GM18858 (cell line): ENCODE measurements around the gene OSBPL3.

Experiments
- ATAC-seq: cut with Tn5 transposase; IDR thresholded peaks from one replicate; pipeline ENCODE4 v1.9.1; 2021; ENCODE audit not compliant: unreplicated experiment

OSBPL3 gene

GRCh38 chr7:24980534-24981170 lies 674 bp upstream of the OSBPL3 start:
- no peak for ATAC-seq

DNA sequence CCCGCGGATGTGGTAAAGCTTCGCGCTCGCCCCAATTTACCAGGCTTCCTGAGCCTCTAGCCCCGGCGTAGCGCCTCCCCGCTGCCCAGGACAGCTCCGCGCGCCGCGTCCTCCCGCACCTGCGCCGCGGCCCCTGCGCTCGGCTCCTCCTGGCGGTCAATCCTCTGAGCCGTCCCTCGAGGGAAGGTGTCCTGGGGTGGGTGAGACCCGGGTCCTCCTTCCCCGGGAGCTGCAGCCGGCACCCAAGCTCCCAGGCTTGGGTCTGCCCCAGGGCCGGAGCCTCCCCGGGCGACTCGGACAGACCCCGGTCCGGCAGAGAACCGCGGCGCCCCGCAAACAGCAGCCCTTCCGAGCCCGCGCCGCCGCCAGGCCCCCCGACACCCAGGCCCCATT lies 512 bp downstream of the OSBPL3 start:
- ATAC-seq: peak; percentile 29

DNA sequence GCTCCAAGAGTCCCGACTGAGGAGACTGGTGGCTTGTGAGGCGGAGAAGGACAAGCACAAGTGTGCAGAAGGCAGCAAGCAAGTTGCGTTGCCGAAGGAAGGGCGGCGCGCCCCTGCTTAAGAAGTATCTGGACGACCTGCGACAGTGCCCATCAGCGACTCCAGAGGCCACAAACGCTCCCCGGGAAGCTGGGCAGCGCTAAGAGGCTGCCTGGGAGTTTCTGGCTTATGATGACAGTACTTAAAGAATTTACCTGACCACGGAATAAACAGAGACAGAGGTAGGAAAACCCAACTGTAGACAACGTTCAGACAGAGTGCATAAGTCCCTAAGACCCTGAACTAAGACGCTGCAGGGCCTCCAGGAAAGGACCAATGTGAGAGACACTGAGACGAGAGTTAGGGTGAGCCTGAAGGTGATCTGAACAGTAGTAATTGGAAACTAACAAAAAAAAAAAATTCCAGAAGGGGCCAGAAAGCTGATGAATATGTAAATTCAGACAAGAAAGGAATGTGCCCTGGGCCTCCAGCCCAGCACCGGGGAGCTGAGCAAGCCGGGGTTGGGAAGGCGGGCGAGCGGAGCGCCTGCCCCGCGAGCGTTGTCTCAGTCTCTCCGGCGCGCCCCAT lies 1.0 kb downstream of the OSBPL3 start:
- no peak for ATAC-seq

GRCh38 chr7:24975644-24976260 lies 4.2 kb downstream of the OSBPL3 start:
- no peak for ATAC-seq

DNA sequence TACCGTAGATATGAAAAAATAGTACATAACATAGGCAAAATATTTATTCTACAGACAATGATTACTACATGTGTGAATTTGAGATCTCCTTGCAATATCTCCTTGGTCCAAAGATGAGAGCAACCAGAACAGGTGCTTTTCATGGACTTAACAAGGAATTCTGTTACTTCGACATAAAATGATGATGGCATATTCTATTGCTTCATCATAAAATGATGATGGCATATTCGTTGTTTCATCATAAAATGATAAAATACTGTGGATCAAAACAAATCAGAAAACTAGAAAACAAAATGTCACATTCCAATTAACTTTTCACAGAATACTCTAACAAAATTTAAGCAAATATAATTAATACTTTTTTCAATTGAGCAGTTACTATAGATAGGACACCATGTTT lies 4.8 kb downstream of the OSBPL3 start:
- no peak for ATAC-seq

DNA sequence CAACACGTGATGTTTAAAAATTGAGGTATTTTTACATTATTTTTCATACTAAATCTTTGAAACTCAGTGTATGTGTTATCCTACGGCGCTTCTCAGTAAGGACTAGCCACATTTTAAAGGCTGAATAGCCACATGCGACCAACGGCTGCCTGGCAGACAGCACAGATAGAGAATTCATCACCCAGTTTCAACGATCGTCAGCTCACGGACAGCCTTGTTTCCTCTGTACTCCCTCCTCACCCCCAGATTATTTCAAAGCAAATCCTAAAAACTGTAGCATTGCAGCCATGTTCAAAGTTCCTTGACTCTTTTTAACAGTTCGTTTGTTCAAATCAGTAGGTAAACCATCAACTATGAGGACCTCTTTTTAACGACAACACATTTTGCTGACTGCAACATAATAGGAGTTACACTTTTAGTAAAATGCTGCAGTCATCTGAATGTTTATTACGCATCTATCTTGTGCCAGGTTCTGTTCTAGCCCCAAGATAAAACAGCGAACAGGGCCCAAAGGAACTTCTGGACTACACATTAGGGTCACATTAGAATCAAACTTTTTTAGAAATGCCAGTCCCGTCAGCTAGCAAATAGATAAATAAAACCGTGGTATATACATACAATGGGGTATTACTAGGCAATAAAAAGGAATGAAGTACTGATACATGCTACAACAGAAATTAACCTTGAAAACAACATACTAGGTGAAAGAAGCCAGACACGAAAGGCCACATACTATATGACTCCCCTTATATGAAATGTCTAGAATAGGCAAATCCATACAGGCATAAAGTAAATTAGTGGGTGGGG lies 5.7 kb downstream of the OSBPL3 start:
- no peak for ATAC-seq

DNA sequence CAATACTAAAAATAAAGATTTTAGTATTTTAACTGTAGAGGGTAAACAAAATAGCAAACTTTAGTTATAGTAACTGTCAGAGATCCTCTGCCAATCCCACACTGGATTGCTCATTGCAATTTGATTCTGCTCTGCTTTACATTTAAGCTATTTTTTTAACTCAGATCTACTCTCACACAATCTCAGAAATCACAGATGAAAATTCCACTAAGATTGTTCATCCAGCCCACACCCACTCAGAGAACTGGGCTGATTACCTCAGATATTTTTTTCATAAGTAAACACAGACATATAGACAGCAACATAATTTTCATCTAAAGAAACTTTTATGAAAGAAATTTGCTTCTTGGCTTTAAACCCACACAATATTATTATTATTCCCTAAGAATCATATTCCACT lies 7.0 kb downstream of the OSBPL3 start:
- no peak for ATAC-seq

DNA sequence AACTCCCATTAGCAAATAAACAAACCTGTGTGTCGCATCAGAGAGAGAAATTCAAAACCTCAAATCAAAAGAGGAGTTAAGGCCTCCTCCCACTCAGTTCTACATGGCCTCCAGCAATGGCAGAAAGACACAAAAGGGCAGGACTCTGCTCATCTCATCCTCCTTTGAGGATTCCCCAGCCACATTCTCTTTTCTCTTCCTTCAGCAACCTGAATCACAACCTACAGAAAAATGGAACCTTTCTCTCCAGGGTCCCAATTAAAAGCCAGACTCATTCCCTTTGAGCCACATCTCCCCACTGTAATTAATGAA lies 7.9 kb downstream of the OSBPL3 start:
- no peak for ATAC-seq

- no peak for ATAC-seq
These were observed 8.4 kb downstream of the OSBPL3 start for GRCh38 chr7:24971333-24972165.

DNA sequence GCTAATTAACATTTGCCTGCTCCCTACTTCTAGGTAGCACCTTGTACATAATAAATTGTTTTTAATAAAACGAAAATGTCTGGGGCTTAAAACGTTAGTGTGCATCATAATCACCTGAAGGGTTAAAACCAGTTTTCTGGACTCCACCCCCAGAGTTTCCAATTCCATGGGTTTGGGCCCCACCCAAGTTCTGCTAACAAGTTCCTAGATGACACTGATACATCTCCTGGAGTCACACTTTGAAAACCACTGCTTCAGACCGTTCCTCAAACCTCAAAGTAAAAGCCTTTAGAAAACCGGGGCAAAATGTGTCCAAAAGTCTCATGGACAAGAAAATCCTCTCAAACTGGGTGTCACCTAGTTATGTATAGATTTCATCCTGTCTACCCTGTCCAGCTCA lies 9.3 kb downstream of the OSBPL3 start:
- no peak for ATAC-seq

- ATAC-seq: no peak
These were observed 11.8 kb downstream of the OSBPL3 start for GRCh38 chr7:24968165-24968564.

DNA sequence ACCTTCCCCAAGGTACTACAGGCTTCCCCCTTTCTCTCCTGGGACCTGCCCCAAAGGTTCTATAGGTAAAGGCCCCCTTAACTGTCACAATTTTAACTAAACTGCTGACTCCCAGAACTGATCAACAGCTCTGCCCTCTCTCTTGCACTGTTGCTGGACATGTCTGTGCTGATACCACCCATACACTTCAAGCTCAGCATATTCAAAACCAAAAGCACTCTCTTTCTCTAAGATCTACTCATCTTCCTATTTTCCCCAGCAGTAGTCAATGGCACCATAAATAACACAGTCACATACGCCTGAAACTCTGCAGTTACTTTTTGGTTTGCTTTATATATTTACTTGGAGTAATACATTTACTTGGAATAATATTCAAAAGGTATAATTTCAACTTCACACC lies 12.3 kb downstream of the OSBPL3 start:
- no peak for ATAC-seq

GRCh38 chr7:24966802-24967201 lies 13.2 kb downstream of the OSBPL3 start:
- ATAC-seq: no peak

GRCh38 chr7:24965831-24966708 lies 13.9 kb downstream of the OSBPL3 start:
- ATAC-seq: peak; percentile 77

GRCh38 chr7:24964191-24964590 lies 15.8 kb downstream of the OSBPL3 start:
- no peak for ATAC-seq

DNA sequence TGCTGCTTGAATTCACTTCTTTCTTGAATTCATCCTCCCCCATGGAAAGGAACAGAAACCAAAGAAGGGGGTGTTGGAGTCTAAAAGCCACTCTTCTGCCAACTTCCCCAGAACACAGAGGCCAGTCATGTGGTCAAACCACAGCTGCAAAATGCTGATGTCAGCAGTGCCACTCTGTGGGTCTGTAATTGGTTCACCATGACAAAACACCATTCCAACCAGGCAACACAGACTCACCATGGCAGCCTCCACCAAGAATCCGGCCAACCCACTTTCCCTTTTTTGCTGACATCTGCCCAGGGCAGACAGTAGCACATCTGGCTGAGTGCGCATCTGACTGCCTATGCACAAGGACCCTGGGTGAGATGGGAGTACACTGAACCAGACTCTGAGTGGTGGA lies 16.8 kb downstream of the OSBPL3 start:
- ATAC-seq: no peak

- no peak for ATAC-seq
These were observed 17.5 kb downstream of the OSBPL3 start for GRCh38 chr7:24962418-24962962.

DNA sequence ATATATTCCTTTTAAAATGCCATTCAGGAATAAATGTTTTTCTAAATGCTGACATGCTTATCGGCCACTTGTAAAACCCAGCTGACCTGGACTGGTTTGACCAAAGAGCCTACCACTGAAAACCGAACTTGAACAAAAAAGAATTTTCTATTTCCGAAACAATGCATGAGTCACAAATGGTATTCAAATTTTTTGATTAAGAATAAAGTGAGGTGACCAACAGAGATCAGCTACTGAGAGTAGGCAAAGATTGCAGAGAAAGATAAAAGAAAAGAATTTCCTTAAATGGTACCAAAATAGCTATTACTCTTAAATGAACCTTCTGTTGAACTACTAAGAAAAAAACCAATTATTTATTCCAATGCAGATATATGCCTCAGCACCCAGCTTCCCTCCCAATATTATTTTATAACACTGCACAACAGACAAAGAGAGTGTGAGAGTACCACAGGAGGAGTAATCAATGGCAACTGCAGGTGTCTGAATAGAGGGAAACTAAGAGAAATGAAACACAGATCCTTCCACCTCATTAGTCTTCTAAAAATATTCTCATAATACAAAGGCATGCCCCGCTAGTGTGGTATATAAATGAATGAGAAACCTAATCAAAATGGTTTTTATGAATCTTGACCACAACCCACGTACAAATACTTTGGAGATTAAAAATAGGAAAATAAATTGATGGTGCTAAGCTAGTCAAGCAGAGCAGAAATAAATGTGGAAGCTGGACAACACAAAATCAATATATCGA lies 20.1 kb downstream of the OSBPL3 start:
- ATAC-seq: no peak

DNA sequence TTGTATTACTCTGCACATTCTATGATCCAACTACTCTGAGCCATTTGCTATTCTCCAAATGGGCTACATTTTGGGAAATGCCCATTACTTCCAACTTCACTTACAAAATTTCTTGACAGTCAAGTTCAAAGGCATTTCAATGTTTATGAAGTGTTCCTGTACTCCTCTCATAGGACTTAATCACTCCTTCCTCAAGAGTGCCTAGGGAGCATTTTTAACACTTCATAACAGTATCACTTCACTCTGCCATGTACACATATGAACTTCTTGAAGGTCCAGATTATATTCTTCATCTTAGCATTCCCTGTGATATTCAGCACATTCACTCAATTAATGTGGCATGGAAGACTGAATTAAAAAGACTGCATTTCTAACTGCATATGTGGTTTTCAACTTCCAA lies 21.6 kb downstream of the OSBPL3 start:
- ATAC-seq: no peak
